COLO668 (cell line): ENCODE measurements around the gene GABRG3.
"Not testable (repeated sequence)": the region's sequence is repeated elsewhere in the genome, so short reads cannot be mapped to it uniquely, and the experiment has no call there.

ENCODE experiments used
- DNase-seq: peaks from one replicate; lab custom pipeline; 2025; ENCODE audit not compliant: unreplicated experiment; lab: John Stamatoyannopoulos, UW

The GABRG3 gene

DNA sequence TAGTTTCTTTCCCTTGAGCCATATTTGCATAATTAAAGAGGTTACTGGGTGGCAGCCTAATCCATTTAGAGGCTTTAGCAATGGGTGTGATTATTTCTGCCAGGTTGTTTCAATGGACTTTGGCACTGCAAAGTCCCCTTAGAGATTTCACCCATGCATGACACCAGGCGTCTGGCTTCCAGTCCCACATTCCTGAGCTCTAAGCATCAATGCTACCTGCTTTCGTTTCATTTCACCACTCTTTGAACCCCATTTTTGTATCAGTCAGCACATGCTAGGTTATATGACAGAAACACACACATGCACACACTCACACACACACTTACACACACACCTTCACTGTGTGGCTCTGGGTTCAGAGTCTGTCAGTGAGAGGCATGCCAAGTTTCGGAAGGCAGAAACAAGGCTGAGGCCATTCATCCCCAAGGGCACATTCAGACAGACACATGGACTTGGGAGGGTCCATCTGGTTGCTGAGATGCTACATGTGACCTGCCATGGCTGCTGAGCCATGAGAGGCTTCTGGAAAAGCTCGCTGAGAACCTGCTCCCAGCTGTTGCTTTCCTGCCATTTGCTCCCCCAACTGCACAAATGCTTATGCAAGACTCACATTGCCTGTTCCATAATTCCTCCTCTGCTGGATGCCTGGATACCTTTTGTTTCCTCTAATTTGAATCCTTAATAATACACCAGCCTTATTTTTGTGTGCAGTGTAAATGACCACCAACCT is 354.1 kb downstream of the GABRG3 start:
- no peak for DNase-seq

DNA sequence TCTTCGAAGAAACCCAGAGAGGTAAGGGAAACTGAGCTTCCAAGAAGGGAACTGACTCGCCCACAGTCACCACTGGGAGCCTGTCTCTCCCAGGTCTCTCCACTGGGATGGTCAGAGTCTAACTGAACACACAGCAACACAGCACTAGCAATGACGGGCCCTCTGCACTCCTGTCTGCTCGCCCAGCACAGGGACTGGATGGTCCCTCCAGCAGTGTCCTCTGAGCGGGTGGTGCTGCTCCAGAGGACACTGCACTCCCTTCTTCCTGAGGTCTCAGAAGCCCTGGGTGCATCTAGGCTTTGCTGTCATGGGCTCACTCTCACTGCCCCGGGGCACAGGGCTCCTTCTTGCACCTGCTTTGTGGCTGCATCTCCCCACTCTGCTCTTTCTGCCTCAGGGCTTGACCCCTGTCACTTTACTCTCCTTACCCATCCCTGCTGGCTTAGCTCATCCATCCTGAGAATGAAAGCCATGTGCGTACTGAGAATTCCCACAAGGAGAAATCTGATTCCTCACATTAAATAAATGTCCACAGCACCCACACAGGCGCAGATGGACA is 356.6 kb downstream of the GABRG3 start:
- peak; percentile 20 for DNase-seq

DNA sequence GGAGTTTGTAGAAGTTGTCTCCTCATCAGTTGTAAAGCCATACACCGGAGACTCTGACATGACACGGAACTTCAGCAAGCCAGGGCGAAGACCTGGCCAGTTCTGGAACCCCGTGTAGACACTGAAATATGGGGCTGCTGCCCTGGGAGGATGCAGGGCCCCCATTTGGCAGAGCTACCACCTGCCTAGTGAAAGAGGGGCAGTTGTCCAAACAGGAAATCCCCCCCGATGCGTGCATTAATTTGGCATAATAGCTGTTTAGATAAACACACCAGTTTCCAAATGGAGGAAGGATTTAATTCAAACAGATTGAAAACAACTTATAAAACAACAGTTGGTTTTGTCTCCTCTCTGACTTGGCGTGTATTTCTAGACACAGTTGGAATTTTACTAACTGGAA is 357.2 kb downstream of the GABRG3 start:
- DNase-seq = no peak

DNA sequence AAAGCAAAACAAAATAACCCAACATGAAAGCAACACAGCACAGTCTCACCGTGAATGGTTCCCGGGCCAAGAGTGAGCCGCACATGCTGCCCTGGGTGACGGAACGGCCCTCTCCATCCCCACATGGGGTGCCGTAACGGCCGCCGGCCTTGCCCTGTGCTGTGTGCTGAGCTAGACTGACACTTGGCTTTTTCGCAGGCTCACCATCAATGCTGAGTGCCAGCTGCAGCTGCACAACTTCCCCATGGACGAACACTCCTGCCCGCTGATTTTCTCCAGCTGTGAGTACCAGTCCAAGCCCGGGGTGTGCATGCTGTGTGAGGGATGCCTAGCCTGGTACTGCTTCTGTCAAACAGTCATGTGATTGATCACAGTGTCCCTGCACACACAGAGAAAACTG is 357.6 kb downstream of the GABRG3 start:
- no peak for DNase-seq

DNA sequence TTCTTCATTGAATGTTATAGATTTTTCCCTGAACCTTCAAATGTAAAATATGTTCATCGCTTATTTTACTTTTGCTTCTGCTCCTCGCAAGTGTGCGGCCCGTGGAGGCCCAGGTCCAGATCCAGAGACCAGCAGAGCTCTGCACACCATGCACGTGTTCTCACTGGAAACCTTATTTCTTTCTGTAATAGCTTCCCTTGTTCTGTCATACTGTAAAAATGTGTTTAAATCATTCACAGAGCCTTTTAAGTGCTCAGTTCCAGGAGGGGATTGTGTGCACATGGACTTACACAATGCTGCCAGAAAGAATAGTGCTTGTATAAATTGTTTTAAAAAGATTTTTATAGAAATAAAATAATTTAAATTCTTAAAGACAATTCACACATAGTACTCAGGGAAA is 359.3 kb downstream of the GABRG3 start:
- DNase-seq = no peak

DNA sequence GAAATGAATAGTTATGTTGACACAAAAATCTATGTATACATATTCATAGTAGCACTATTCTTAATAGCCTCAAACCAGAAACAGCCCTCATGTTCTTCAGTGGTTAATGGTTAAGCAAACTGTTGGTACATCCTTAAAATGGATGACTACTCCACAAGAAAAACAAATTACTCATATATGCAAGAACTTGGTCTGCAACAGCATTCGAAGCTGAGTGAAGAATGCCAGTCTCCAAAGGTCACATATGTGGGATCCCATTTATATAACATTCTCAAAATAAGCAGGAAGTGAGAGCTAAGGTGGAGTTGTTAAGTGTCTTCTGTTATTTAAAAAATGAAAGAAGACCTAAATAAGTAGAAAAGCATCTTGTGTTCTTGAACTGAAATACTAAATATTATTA is 365.7 kb downstream of the GABRG3 start:
- no peak for DNase-seq

DNA sequence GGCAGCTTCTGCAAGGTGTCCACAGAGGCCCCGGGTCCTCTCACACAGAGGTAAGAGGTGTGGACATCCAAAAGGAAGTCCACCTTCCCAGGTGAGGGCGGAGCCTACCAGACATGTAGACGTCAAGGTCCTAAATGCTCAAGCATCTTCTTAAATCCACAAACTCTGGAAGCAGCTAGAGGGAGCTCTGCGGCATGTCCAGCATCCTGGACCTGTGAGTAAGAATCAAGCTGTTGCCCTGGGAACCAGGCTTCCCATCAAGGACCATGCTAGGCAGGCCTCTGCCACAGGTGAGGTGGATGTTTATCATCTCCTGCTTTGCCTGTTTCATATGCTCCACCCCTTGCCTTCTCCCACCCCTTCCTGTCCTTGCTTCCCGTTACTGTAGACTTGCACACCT is 368.2 kb downstream of the GABRG3 start:
- no peak for DNase-seq

DNA sequence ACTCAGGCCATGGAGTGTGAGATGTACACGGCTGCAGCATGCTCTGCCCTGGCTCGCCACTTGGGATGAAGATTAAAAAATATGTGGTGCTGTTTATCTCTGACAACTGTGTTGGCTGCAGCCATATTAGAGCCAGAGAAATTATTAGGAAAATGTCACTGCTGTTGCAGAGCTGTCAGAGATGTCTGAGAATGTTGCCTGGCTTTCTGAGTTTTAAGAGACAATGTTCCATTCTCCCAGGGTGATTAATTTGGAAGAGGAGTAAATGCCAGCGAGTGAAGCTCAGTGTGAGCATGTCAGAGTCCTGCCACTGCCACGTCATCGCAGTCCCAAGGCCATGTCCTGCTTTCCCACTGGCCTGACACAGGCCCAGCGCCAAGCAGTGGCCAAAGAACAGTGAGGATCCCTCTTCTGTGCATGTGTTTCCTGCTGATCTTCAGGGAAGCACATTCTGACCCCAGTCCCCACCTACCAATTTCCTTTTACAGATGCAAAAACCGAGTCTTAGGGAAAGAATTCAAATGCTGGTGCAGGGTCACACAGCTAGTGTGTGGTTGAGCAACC is 370.9 kb downstream of the GABRG3 start:
- DNase-seq = no peak

DNA sequence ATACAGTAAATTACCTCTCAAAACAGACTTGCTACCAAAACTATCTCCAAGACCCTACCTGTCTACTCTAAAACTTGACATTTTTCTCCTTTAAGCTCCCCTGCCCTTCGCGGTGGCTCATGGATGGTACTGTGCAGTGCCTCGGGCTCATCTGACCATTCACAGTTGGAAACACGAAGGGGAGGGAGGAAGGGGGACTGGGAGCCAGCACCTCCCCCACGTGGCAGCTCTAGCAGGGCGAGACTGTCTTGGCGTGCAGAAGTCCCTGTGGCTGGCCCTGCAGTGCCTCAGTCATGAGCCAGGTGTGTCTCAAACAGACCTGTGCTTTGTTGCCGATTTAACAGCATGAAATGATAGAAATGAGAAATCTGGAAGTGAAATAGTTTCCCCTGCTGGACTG is 372.0 kb downstream of the GABRG3 start:
- DNase-seq = no peak

DNA sequence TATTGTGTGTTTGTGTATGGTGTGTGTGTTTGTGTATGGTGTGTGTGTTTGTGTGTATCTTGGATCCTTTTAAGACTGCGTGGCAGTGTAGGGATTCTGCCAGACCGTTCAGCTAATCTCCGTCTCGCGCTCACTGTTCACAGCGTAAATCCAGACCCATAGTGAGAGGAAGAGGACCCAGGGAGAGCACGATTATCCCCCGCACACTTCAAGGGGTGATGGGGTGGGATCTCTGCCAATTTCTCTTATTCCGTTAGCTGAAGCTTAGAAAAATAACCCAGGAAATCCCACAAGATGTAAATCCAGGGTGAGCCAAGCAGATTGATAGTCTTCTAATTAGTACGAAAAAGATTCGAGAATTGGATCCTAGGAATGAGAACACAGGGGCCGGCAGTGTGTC is 381.2 kb downstream of the GABRG3 start:
- DNase-seq = no peak

DNA sequence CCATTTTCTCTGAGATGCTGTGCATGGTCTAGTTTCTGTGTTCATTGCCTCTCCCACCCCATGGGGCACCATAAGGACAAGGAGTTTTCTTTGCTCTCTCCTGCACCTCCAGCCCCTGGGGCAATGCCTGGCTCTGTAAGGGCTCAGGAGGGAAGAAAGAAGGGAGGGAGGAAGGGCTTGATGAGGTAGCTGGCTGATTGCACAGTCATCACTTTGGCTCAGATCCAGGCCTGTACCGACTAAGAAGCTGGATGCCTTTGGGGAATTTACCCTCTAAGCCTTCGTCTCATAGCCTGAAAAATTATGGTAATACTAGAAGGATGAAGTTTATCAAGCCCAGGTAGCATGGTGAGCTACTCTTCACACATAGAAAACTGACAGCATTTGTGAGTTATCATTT is 382.9 kb downstream of the GABRG3 start:
- no peak for DNase-seq

DNA sequence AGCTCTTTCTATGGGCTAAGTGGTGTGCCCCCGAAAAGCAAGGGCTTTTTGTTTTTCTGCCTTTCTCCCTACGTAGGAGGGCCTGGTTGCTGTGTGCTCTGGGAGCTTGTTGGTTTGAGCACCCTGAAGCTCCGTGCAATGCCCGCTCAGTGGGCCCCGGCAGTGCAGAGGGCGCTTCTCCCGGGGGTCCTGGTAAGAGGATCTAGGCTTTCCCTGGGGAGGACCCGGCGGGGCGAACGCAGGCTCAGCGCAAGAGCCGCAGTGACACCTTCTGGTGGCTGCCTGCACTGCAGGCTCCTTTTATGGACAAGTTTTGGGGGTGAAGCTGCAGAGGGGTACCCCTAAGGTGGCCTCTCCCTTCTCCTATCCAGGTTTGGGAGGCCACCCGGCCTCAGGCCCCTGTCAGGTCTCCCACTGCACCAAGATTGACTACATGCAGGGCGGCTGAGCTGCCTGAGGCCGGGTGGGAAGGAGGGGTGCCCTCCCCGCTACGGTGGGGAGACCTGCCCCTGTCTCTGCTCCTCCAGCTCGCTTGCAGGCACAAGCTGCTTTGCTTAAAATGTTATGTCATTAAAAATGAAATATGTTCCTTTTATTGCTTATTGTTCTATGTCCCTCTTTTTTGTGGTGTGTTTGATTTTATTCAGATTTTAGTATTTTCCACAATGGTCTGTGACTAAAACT is 387.9 kb downstream of the GABRG3 start:
- DNase-seq = peak; percentile 22

DNA sequence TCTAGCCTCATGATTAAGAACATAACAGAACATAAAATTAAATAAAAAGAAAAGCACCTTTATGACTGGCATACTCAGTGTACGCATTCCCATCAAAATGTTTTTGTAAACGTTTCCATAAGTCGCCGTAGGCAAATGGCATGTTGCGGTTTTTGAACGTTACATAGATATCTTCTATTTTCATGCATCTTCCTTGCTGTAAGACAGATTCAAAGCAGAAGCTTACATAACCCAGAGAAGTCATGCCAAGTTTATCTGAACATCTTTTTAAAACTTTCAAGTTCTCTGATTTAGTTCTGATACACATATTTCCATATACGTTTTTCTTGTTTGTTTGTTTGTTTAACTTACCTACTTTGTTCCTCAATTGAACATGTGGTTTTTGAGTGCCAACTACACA is 388.6 kb downstream of the GABRG3 start:
- DNase-seq = no peak

DNA sequence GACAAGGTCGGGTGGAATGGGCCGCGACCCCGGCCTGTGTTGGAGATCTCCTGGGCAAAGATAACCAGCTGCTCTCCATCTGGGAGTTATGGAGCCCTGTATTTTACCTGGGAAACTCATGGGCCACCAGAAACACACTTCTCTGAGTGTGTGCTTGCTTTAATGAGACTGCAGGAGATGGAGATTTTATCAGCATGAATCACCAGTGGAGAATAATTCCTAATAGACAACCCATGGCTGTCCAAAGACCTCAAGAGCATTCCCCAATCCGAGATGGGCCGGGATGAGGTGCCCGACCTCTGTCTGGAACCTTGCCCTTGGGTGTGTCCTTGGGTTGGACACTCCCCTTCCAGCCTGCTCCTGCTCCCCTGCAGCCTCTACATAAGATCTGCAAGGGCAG is 389.3 kb downstream of the GABRG3 start:
- no peak for DNase-seq

DNA sequence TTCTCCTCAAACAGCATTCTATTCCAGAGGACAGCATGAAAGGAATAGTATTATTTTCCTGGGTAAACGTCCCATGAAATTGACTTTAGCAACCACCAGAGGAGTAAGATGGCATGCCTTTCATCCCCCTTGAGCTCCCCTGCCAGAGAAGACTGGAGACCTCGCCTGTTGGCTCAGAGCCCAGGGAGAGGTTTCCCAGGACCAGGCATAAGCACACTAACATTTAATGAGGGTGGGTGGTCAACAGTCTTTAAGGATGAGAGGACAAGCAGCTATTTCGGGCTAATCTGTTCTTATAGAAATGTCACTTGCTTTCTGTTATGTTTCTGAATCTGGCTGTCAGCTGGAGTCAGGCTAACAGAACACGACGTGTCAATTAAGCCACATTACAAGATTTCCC is 390.5 kb downstream of the GABRG3 start:
- no peak for DNase-seq

DNA sequence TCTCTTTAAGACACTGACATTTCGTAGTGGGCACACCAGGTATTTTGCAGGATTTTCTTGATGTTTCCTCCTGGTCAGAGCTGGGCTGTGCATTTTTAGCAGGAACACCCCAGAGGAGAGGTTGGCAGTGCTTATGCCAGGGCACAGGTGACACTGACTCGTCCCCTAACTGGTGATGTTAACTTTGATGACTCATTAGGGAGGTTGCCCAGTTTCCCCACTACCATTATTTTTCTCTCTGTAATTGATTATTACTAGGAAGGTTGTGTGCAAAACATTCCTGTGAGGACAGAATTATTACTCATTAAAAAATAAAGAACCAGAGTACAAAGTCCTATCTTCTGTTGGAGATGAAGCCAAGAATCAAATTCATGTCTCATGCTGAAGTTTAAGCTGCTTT is 394.5 kb downstream of the GABRG3 start:
- DNase-seq = no peak

DNA sequence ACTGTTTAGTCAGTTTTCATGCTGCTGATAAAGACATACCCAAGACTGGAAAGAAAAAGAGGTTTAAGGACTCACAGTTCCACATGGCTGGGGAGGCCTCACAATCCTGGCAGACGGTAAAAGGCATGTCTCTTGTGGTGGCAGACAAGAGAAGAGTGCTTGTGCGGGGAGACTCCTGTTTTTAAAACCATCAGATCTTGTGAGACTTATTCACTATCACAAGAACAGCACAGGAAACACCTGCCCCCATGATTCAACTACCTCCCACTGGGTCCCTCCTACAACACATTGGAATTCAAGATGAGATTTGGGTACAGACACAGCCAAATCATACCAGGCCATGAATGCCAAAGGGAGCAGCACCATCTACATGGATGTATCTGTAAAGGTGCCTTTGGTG is 406.4 kb downstream of the GABRG3 start:
- DNase-seq = not testable (repeated sequence)

DNA sequence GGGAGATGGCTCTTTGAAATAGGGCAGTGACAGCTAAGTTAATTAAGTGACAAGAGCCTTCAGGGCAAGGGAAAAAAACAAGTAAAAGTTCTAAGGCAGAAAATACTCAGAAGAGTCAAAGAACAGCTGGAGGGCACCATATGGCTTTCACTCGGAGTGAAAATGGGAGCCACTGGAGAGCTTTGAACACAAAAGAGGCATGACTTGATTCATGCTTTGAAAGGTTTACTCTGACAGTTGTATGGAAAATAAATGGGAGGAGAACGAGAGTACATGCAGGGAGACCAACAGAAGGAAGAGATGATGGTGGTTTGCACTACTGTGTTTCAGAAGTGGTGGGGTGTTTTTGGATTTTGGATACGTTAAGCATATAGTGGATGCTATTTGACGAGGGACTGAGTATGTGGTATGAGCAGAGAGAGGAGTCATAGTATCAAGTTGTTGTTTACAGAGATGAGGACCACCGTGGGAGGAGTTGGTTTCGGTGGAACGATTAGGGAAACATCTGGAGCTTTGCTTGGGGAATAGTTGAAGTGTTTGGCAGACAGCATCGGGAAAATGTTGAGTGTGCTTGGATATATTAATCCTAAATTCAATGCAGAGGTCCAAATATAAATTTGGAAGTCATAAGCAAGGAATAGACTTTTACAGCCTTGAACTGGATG is 411.5 kb downstream of the GABRG3 start:
- DNase-seq = no peak

DNA sequence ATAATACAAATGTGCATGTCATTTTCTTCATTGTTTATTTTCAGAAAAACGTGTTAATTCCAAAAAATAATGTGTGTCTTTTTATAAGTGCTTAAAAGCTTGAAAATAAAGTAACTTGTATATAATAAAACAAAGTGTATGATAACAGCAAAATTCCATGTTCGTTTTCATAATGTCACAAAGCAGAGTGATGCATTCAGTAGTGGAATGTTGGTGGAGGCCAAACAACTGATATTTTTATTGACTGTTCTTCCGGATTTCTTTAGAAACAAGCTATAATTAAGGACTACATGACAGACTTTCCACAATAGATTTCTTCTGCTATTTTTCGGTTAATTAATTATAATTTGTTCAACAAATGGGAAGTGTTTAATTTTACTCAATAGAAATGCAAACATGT is 412.7 kb downstream of the GABRG3 start:
- no peak for DNase-seq

DNA sequence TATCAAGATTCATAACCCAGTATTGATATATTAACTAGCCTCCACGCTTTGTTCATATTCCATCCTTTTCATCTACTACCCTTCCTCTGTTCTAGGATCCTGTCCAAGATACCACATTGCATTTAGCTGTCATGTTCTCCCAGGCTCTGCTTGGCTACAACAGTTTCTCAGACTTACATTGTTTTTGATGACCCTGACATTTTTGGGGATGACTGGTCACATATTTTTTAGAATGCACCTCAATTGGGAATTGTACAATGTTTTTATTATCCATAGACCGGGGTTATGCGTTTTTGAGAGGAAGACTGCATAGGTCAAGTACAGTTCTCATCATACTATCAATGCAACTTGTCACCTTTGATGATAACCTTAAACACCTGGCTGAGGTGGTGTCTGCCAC is 421.2 kb downstream of the GABRG3 start:
- no peak for DNase-seq

DNA sequence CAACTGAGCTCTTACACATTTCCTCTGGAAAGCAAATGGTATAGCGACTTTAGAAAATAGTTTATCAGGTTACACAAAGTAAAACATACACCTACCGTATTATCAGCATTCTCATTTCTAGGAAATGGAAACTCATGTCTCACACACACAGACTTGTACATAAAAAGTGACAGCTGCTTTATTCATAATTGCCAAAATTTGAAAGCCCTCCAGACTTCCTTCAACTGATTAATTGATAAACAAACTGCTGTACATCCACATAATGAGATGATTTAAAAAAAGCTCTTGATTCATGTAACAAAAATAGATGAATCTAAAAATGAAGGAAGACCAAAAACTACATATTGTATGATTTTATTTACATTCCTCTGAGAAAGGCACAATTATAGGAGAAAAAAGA is 425.5 kb downstream of the GABRG3 start:
- DNase-seq = no peak

DNA sequence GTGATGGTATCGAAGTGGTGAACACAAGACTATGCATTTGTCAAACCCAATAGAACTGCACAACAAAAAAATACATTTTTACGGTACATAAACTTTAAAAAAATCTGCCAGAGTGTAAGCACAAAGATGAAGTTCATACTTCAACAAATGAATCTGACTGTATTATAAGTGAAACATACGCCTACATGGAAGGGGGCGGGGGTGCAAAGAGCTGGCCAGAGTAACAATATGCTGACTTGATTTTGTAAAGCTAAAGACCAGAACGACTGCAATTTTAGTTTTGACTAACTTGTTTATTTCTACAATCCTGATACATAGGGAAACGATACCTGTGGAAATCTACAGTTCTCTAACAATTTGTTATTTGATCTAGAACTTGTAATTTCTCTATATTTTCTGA is 426.0 kb downstream of the GABRG3 start:
- no peak for DNase-seq
